NCI-H345 treated with DMSO at 0.1 percent for 48 hours (cell line): ENCODE results near the gene GAPT.
A peak's percentile ranks its signal among the peaks of the same experiment; 100 is the strongest.

Source experiments
- DNase-seq: peaks from one replicate; lab custom pipeline; 2025; ENCODE audit not compliant: unreplicated experiment; lab: John Stamatoyannopoulos, UW

GAPT gene

DNA sequence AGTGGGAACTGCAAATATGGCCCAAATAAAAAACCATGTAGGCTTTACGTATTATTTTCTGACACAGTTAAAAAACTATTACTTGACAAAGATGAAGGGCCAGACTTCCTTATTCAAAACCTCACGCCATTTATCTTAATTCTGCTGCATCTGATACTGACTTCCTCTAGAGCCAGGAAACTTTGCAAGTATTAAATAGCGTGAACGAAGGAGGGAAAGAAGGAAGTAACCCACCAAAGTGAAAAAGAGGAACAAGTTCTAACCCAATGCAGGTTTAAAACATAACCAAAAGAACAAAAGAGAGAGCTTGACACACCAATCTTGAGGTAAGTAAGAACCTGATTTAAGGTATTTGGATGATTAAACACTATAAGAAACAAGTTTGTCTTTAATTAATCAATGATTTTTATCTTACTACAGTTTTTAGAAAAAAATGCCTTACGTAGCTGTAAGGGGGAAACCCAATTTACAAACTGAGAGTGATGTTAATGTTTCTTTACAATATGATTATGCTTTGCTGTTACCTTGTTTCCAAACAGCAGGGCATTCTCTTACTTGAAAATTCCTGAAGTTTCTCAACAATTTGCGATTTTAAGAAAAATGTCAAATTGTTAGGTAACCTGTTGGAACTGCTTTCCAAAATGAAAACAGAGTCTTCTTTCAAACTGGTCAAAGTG, at the start of gene GAPT:
Gene GAPT, plus strand, starts transcription at position 220 of the 677 bp plus-strand sequence. CDS start 3,102 bp downstream, outside the sequence.
- DNase-seq = no peak

DNA sequence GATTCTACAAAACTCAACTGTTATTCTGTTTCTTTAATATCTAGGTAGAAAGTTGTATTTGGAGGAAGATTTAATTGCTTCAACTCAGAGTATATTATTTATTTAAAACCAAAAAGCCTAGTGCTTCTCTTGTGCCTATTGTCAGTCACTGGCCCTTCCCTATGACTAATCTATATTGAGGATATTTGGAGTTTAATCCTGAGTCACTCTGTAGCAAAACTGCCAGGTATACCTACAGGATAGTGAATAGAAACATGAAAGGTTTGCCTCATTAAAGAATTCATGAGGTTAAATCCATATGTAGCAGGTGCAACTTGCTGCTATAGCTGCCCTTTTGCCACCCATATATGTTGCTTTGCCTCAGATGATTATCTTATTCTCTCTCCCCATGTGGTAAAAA, 46.4 kb upstream of the GAPT start:
- DNase-seq = no peak

DNA sequence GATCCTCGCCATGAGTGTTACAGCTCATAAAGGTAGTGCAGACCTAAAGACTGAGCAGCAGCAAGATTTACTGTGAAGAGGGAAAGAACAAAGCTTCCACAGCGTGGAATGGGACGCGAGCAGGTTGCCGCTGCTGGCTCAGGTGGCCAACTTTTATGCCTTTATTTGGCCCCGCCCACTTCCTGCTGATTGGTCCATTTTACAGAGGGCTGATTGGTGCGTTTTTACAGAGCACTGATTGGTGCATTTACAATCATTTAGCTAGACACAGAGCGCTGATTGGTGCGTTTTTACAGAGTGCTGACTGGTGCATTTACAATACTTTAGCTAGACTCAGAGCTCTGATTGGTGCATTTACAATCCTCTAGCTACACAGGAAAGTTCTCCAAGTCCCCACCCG, 45.2 kb upstream of the GAPT start:
- DNase-seq = no peak

DNA sequence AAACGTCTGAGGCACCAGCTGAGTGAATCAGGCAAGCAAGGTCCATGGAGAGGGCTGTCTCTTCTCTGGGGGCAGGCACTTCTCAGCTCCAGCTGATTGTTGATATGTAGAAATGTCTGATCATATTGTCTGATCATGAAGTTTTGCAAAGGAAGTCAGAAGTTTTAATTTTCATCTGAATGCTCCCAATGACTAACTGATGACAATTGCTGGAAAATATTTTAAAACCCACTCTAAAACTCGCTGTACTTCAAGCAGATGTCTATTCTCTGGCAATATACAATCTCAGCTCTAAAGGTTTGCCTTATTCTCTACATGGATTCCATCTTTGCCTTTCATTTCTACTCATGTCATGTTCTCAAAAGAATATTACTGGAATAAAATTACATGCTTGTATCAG, 44.0 kb upstream of the GAPT start:
- no peak for DNase-seq

DNA sequence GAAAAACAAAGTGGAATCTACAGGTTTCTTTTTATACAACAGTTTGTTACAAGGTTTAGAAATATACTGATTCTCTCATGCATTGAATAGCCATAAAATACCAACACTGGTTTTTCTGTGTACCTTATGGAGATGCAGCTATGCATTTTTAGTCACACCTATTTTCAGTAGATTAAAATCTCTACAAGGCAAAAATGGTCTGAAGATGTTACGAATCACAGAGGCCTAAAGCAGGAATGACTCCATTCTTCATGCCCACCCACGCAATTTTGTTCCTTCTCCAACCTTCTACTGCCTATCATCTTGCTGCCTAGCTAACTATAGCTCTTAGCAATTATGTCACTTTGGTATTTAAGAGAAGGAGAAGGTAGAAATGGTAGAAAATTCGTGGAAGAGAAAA, 41.2 kb upstream of the GAPT start:
- DNase-seq = no peak

DNA sequence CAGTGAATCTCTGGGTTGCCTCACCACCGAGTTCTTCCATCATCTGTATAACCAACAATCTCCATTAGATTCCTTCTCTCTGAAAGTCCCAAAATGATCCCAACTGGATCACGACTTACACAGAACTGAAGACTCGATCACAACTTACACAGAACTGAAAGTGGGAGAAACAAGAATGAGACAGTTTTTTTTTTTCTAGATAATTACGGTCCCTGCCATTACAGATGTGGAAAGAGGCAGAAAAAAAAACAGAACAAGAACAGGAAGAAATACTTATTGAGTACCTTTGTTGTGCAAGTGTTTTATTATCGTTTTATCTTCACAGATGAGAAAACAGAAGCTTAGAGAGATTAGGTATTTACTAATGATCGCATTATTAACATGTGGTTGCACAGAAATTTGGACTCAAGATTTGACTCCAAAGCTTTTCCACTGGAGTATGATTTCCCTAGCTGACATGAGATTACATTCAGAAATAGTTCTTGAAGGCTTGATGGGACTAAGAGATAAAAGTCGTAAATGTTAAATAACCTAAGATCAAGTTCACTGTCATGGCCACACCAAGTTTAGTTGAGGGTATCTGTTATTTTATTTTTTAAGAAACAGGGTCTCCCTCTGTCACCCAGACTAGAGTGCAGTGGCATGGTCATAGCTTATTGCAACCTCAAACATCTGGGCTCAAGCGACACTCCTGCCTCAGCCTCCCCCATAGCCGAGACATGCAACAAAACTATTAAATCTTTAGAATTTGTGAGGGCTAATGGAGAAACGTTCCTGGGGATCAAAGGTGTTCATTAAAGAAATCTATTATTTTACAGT, 40.2 kb upstream of the GAPT start:
- DNase-seq = no peak

DNA sequence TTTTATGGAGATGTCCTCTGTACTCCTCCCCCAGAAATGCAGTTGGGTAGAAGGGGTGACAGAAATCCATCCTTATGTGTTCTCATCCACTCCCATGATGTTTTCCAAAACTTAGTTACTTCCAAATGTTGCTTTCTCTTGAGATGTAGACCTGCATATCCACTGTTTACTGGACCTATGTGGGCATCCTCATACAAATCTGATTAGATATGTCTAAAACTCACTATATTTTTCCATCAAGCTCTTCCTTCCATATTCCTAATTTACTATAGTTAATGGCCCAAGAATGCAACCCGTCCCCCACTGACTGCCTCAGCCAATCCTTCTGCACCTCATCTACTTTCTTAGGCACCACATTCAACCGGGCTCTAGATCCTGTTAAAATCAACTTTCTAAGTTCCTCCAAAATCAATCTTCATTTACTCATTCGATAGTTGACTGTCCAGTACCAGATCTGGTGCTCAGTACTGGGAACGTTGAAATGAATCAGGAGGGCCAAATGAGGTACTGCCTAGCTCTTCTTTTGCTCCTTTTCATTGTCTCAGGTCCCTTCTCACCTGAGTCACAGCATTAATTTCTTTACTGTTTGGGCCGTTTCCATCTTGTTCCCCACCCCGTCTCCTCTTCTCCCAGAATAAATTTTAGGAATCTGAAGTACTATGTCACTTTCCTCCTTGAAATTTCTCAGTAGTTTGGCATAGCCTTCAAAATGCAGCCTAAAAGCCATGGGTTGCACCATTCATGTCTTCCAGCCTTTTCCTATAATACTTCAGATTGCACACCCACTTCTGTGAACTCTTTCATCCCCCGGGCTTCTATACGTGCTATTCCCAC, 39.3 kb upstream of the GAPT start:
- no peak for DNase-seq

DNA sequence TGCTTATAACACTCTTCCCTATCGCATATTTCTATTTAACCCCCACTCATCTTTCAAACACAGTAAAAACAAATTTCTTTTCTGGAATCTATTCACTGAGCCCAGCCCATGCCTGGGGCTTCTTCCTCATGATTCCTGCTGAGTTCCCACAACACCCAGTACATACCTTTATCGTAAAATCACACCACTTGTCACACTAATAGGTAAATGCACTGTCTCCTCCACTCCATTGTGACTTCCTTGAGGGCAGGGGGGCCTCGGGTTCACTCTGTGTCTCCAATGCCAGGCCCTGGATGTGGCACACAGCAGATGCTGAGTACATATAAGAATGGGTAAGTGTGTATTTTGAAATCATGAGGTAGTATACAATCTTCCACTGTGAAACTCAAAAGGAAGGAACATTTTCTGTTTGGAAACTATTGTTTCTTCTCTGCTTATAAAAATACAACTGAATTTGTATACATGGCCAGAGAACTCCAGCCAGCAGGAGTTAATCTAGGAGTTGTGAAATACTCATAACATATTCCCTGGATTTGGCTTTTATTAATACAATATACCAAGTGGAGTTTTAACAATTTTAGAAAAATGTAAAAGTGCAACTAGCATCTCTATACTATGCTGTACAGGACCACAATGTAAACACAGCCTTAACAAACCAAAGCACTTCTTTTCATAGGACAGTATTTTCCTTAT, 38.5 kb upstream of the GAPT start:
- no peak for DNase-seq

DNA sequence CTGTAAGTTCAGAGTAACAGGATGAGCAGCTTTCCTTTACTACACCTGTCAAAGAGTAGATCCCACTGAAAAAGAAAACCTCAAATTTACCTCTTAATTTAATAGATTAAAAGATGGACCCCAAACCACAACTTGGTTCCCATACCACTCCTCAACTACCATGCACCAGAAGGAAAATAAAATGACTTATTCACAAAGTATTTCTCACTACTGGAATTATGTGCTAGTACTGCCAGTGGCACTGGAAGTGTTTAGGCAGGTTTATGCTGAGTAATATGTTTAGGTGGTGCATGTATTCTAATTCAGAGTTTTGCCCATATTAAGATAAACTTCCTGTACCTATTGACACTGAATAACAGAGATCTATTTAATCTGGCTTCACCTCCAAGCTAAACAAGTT, 37.9 kb upstream of the GAPT start:
- DNase-seq = no peak

DNA sequence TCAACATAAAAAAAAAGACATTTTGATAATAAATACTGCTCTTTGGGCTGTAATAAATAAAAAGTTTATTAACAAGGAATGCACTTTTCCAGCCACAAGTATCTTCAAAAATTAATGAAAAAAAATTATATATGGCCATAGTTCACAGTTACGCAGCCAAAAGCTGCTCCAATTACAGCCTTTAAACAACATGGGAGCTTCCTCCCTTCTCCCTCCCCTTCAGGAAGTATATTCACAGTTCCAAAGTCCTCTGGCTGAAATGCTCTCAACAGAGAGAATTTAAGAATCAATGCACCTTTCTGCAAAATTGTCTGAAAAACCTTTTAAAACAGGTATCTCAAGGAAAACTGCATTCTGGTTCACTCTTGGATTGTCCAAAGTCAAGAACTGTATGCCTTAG, 37.2 kb upstream of the GAPT start:
- no peak for DNase-seq

DNA sequence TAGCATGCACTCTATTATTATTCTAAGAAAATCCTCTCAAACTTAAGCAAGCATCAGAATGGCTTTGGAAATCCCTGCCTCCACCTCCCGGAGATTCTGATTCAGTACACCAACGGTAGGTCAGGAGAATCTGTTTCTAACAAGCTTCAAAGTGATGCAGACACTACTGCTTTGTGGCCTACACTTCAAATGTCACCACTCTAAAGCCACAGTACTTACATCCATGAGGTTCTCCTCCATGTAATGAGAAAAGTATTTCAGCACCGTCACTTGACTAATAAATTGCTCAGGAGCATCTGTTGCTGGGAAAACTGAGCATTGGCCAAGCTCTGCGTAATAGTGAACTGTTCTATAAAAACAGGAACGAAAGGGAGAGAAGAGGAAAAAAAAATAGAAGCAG, 36.2 kb upstream of the GAPT start:
- no peak for DNase-seq

DNA sequence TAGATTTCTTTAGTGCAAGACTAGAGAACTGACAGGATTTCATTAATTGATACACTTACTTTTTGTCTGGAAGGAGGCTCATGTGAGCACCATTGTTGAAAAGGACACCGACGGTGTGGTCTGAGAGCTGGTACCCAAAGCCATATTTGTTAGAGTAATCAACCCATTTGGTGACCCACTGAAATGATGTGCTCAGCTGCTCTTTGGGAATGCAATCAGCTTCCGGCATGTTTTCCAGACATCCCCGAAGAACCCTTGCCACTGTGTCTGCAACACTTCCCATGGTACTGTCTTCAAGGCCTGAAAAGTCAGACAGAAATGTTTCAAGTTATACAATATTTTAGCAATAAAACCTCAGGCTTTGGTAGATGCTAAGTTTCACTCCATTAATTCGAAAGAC, 35.8 kb upstream of the GAPT start:
- no peak for DNase-seq

DNA sequence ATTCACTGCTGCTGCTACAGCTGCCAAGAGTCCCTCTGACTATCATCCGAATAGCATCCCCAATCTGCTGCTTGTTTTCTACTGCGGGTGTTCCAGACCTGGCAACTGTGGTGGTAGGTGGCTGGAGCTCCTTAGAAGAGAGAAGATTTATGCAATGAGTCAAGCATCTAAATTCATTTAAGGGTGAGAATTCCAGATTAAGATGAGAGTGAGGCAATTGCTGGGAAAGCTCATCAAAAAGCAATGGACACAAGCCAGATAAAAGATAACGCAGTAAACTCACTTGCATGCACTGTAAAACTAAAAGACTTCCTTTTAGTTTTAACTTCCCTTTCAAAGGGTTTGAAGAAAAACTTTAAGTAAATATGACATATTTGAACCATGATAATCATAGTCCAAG, 35.2 kb upstream of the GAPT start:
- DNase-seq = no peak

DNA sequence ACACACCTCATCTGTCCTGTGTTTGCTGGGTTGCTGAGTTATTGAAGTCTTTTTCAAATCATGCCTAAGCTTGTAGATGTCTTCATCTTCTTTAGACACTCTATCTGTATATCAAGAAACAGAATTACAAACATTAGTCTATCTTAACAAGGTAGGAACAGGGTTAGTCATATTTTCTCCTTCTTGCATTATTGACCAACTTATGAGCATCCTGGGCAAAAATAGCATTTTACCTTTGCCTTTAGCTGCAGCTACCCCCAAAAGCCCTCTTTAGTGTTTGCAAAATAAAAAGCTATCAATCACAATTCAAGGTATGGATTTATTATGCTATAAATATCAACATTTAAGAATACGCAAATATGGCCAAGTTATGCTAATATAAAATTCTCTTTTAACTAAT, 34.7 kb upstream of the GAPT start:
- no peak for DNase-seq

DNA sequence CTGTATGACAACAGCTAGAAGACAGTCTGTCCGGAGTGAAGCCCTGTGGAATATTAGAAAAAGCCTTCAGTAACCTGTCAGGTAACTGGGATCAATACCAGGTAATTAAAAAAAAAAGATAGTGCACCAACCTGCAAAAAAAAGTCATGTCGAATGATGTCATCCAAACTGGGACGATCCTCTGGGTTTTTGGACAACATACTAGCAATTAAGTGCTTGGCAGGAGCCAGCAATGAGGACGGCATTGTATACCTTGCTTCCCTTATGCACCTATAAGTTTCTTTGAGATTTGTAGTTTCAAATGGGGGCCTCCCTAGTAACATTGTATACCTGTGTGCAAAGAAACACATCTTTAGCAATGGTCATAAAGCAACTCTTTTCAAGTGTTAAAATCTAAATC, 34.2 kb upstream of the GAPT start:
- DNase-seq = no peak

DNA sequence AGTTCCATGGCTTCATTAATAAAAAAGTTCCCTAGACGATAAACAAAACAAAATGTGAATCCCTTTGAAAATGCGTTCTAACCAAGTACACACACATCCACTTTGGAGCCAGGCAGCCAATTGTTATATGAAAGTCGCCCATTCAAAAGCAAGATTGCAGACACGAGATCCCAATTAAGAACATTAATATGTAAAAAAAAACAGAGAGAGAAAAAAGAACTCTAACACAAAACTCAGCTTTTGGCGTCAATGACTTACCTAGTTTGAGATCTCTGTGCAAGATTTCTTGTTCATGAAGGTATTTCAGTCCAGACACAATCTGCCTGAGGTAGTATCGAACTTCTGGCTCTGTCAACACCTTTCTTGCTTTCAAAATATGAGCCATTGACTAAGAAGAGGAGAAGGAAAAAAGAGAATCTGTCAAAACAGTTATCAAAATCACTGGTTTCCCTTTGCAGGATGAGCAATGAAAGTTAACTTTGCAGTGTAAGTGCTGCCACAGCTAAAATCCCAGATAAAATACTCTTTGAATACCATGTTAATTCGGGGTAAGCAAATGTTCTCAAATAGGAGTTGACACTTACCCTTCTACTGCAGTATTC, 33.0 kb upstream of the GAPT start:
- no peak for DNase-seq

DNA sequence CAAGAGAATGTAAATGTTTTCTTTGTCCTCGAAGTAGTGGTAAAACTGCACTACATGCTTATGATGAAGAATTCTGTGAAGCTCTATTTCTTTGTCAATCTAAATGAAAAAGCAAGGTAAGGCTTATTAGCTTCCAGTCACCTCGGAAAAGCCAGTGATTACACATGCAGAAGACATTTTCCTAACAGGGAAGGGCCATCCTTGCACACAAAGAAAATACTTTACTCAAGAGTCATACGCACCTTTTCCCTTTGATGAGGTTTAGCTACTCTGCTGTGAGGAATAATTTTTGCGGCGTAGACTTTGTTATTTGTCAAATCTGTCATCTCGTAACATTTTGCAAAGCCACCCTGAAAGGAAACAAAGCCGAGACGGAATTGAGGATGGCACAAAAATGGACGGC, 32.5 kb upstream of the GAPT start:
- DNase-seq = no peak

DNA sequence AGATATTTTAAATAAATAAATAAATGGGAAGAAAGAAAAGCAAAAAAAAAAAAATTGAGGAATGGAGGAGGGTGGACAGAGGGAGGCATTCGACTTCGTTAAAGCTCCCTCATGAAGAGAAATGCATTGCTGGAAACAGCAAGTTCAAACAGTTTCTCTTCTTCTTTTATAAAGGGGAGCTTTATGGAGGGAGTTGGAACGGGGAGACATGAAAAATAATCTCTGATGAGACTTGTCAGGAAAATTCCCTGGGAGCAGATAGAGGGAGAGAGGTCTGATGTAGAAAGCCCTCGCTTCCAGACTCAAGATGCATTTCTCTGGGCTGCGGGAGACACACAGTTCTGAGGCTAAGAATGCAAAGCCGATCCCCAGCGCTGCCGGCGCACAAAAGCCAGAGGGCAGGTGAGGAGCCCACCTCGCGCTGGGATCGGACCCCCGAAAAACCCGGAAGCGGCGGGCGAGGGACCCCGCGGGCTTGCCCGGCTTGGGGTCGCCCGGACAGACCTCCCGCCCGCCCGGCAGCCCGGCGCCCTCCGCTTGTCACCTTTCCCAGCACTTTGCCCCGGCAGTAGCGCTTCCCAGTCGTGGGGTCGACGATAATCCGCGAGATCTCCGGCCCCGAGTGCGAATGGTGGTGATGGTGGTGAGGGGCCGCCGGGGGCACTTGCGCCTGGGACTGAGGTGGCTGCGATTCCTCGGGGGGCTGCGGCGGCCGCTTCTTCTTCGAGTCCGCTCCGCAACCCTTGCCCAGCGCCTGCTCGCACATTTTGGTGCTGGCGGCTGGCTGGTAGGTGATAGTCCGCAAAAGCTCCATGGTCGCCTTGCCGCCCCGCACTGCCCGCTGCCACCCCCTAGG, 31.9 kb upstream of the GAPT start:
- no peak for DNase-seq

DNA sequence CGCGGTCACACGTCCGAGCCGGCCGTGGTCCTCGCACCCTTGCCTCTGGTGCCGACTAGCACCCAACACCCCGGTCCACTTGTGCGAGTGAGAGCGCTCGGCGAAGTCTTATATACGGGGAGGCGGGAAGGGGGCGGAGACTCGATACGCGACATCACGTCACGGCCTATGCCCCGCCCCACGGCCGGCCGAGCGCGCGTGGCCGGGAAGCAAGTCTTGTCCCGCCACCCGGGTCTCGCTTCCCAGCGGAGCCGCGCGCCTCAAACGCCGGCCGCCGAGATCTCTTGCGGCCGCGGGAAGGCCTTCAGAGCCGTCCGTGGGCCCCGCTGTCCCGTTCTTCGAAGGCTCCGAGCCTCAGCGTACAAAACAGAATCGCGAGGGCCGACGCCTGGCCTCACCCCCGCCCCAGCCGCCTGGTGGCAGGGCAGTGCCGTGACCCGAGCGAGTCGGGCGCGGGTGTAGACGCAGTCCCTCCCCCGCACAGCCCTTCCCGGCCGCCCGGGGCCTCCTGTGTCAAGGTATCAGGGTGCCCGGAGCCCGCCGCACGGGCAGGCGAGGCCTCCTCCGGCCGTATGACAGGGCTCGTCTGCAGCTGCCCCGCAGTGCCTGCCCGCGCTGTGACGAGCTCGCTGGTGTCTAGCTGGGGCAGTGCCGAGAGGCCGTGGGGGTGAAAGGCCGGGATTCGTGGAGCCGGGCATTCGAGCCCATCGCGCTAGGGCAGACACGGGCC, 31.1 kb upstream of the GAPT start, which contains the start of gene PLK2:
Gene PLK2, minus strand, starts transcription at position 85 of the 730 bp plus-strand sequence. CDS start 127 bp downstream, outside the sequence.
- peak; percentile 57 for DNase-seq
